Measurements from ENCODE around the gene DBF4.
"Not testable (repeated sequence)": the region's sequence is repeated elsewhere in the genome, so short reads cannot be mapped to it uniquely, and the experiment has no call there.

DNA sequence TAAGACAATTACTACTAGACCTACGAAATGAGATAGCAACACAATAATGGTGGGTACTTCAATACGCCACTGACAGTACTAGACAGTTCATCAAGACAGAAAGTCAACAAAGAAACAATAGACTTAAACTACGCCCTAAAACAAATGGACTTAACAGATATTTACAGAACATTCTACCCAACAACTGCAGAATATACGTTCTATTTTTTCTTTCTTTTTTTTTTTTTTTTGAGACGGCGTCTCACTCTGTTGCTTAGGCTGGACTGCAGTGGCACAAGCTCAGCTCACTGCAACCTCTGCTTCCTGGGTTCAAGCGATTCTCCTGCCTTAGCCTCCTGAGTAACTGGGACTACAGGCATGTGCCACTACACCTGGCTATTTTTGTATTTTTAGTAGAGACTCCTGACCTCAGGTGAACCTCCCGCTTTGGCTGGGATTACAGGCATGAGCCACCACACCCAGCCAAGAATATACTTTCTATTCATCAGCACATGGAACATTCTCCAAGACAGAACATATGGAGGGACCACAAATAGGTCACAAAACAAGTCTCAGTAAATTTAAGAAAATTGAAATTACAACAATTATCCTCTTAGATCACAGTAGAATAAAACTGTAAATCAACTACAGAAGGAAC, 46.6 kb downstream of the DBF4 start:
- not testable (repeated sequence) for TF ChIP-seq SP1 (IDR thresholded peaks at IDR 0.05); GABPA (IDR thresholded peaks at IDR 0.05 in 1 of 2, conservative IDR thresholded peaks at IDR 0.05 in 1 of 2)
- TF ChIP-seq, protein P1, sequence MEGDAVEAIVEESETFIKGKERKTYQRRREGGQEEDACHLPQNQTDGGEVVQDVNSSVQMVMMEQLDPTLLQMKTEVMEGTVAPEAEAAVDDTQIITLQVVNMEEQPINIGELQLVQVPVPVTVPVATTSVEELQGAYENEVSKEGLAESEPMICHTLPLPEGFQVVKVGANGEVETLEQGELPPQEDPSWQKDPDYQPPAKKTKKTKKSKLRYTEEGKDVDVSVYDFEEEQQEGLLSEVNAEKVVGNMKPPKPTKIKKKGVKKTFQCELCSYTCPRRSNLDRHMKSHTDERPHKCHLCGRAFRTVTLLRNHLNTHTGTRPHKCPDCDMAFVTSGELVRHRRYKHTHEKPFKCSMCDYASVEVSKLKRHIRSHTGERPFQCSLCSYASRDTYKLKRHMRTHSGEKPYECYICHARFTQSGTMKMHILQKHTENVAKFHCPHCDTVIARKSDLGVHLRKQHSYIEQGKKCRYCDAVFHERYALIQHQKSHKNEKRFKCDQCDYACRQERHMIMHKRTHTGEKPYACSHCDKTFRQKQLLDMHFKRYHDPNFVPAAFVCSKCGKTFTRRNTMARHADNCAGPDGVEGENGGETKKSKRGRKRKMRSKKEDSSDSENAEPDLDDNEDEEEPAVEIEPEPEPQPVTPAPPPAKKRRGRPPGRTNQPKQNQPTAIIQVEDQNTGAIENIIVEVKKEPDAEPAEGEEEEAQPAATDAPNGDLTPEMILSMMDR (IDR thresholded peaks at IDR 0.05; ENCODE audit: low read depth, low read length, missing input control), result not testable (repeated sequence)
- TF ChIP-seq, protein P2, sequence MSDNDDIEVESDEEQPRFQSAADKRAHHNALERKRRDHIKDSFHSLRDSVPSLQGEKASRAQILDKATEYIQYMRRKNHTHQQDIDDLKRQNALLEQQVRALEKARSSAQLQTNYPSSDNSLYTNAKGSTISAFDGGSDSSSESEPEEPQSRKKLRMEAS (IDR thresholded peaks at IDR 0.05), result not testable (repeated sequence)
- TF ChIP-seq, protein P3, sequence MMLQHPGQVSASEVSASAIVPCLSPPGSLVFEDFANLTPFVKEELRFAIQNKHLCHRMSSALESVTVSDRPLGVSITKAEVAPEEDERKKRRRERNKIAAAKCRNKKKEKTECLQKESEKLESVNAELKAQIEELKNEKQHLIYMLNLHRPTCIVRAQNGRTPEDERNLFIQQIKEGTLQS (IDR thresholded peaks at IDR 0.05), result not testable (repeated sequence)

Measured in liver (tissue), 3 donors.